HEK293 (cell line): ENCODE data around the gene LEF1.

Experiments used
- CTCF ChIA-PET: fragments of 350-600 bp; formaldehyde crosslinking; extraction: SDS; loops from one replicate; lab custom pipeline; 2021; ENCODE audit warnings: antibody characterized with exemption; lab: Yijun Ruan, JAX
- POLR2A ChIA-PET: fragments of 300-600 bp; formaldehyde crosslinking; extraction: SDS; loops from one replicate; lab custom pipeline; 2020; ENCODE audit warnings: antibody characterized with exemption, inconsistent platforms; lab: Yijun Ruan, JAX
- H3K27ac ChIP-seq: fragments of 200-500 bp; sonication (Bioruptor generic); 2 replicates; pipeline ENCODE4 v1.5.1; 2014; ENCODE audit warnings: low read depth, low read length, control low read depth, inconsistent platforms; ENCODE audit errors: extremely low read depth
- H3K36me3 ChIP-seq, 2 experiments: fragments of 200-500 bp in 1 of 2; sonication (Bioruptor generic) in 1 of 2; 1 replicate in 1 of 2; 2 replicates in 1 of 2; pipeline ENCODE4 v1.5.1; 2014 to 2017; ENCODE audit warnings: inconsistent platforms in 2 of 2, low read length in 2 of 2; ENCODE audit not compliant: control insufficient read depth in 2 of 2, insufficient read depth in 1 of 2
- H3K4me1 ChIP-seq: fragments of 200-500 bp; sonication (Bioruptor generic); 2 replicates; pipeline ENCODE4 v1.5.1; 2014; ENCODE audit warnings: mild to moderate bottlenecking, low read length, inconsistent platforms; ENCODE audit not compliant: control insufficient read depth, insufficient read depth
- H3K4me3 ChIP-seq: 2 replicates; pipeline ENCODE4 v1.5.1; 2011; ENCODE audit warnings: low read depth, mild to moderate bottlenecking, control low read depth, low read length, moderate library complexity
- H3K9me3 ChIP-seq: fragments of 200-500 bp; sonication (Bioruptor generic); 2 replicates; pipeline ENCODE4 v1.5.1; 2014; ENCODE audit warnings: low read depth, low read length, inconsistent platforms; ENCODE audit not compliant: control insufficient read depth, insufficient read depth
- FEZF1 ChIP-seq: fragments of 450-650 bp; formaldehyde crosslinking; IDR thresholded peaks from 2 replicates; pipeline ENCODE4 v1.5.1; 2016; ENCODE audit warnings: missing biosample characterization, missing genetic modification characterization
- MYNN ChIP-seq: fragments of 450-650 bp; formaldehyde crosslinking; IDR thresholded peaks from 2 replicates; pipeline ENCODE4 v1.5.1; 2016; ENCODE audit warnings: missing biosample characterization, missing genetic modification characterization, borderline replicate concordance
- REPIN1 ChIP-seq: fragments of 450-650 bp; formaldehyde crosslinking; IDR thresholded peaks from 2 replicates; pipeline ENCODE4 v1.5.1; 2017; ENCODE audit warnings: missing biosample characterization, missing genetic modification characterization, low read depth
- ZBTB1 ChIP-seq: fragments of 450-650 bp; formaldehyde crosslinking; IDR thresholded peaks from 2 replicates; pipeline ENCODE4 v1.5.1; 2016; ENCODE audit warnings: missing biosample characterization, missing genetic modification characterization
- ZFP41 ChIP-seq: fragments of 450-650 bp; formaldehyde crosslinking; IDR thresholded peaks from 2 replicates; pipeline ENCODE4 v1.5.1; 2016; ENCODE audit warnings: missing biosample characterization, missing genetic modification characterization, borderline replicate concordance
- ZNF10 ChIP-seq: fragments of 450-650 bp; formaldehyde crosslinking; IDR thresholded peaks from 2 replicates; pipeline ENCODE4 v1.5.1; 2017; ENCODE audit warnings: missing biosample characterization, missing genetic modification characterization
- ZNF133 ChIP-seq: fragments of 450-650 bp; formaldehyde crosslinking; IDR thresholded peaks from 2 replicates; pipeline ENCODE4 v1.5.1; 2016; ENCODE audit warnings: missing biosample characterization, missing genetic modification characterization
- ZNF175 ChIP-seq: fragments of 450-650 bp; formaldehyde crosslinking; IDR thresholded peaks from 2 replicates; pipeline ENCODE4 v1.5.1; 2016; ENCODE audit warnings: missing biosample characterization, missing genetic modification characterization
- ZNF248 ChIP-seq: fragments of 450-650 bp; formaldehyde crosslinking; IDR thresholded peaks from 2 replicates; pipeline ENCODE4 v1.5.1; 2017; ENCODE audit warnings: missing biosample characterization, missing genetic modification characterization
- ZNF324 ChIP-seq: fragments of 450-650 bp; formaldehyde crosslinking; IDR thresholded peaks from 2 replicates; pipeline ENCODE4 v1.5.1; 2016; ENCODE audit warnings: missing biosample characterization, missing genetic modification characterization
- ZNF366 ChIP-seq: fragments of 450-650 bp; formaldehyde crosslinking; conservative IDR thresholded peaks from 2 replicates; pipeline ENCODE4 v1.5.1; 2016; ENCODE audit warnings: missing biosample characterization, missing genetic modification characterization
- ZNF514 ChIP-seq: fragments of 450-650 bp; formaldehyde crosslinking; IDR thresholded peaks from 2 replicates; pipeline ENCODE4 v1.5.1; 2016; ENCODE audit warnings: missing biosample characterization, missing genetic modification characterization
- ZNF596 ChIP-seq: fragments of 450-650 bp; IDR thresholded peaks from 2 replicates; pipeline ENCODE4 v1.5.0; 2018; ENCODE audit warnings: missing biosample characterization, mild to moderate bottlenecking, missing genetic modification characterization, moderate library complexity
- ZNF610 ChIP-seq: fragments of 450-650 bp; formaldehyde crosslinking; IDR thresholded peaks from 2 replicates; pipeline ENCODE4 v1.5.1; 2016; ENCODE audit warnings: missing biosample characterization, missing genetic modification characterization, borderline replicate concordance
- ZNF660 ChIP-seq: fragments of 450-650 bp; IDR thresholded peaks from 2 replicates; pipeline ENCODE4 v1.5.1; 2018; ENCODE audit warnings: missing biosample characterization, mild to moderate bottlenecking, missing genetic modification characterization
- ZNF664 ChIP-seq: fragments of 450-650 bp; formaldehyde crosslinking; IDR thresholded peaks from 2 replicates; pipeline ENCODE4 v1.5.1; 2016; ENCODE audit warnings: missing biosample characterization, missing genetic modification characterization
- ZNF776 ChIP-seq: fragments of 450-650 bp; formaldehyde crosslinking; IDR thresholded peaks from 2 replicates; pipeline ENCODE4 v1.5.0; 2017; ENCODE audit warnings: missing biosample characterization, missing genetic modification characterization, borderline replicate concordance
- ZNF791 ChIP-seq: fragments of 450-650 bp; formaldehyde crosslinking; IDR thresholded peaks from 2 replicates; pipeline ENCODE4 v1.5.1; 2016; ENCODE audit warnings: missing biosample characterization, missing genetic modification characterization
- ZNF843 ChIP-seq: fragments of 450-650 bp; formaldehyde crosslinking; IDR thresholded peaks from 2 replicates; pipeline ENCODE4 v1.5.1; 2016; ENCODE audit warnings: missing biosample characterization, missing genetic modification characterization
- ZSCAN16 ChIP-seq: fragments of 450-650 bp; formaldehyde crosslinking; IDR thresholded peaks from 2 replicates; pipeline ENCODE4 v1.5.1; 2016; ENCODE audit warnings: missing biosample characterization, missing genetic modification characterization
- TF ChIP-seq, protein P1 (sequence below): fragments of 450-650 bp; formaldehyde crosslinking; IDR thresholded peaks from 2 replicates; pipeline ENCODE4 v1.5.1; 2016; ENCODE audit warnings: missing biosample characterization, missing genetic modification characterization, borderline replicate concordance
- TF ChIP-seq, protein P2 (sequence below): fragments of 450-650 bp; formaldehyde crosslinking; IDR thresholded peaks from 2 replicates; pipeline ENCODE4 v1.5.1; 2016; ENCODE audit warnings: missing biosample characterization, missing genetic modification characterization
- TF ChIP-seq, protein P3 (sequence below): fragments of 450-650 bp; formaldehyde crosslinking; IDR thresholded peaks from 2 replicates; pipeline ENCODE4 v1.5.1; 2016; ENCODE audit warnings: missing biosample characterization, missing genetic modification characterization

The LEF1 gene

DNA sequence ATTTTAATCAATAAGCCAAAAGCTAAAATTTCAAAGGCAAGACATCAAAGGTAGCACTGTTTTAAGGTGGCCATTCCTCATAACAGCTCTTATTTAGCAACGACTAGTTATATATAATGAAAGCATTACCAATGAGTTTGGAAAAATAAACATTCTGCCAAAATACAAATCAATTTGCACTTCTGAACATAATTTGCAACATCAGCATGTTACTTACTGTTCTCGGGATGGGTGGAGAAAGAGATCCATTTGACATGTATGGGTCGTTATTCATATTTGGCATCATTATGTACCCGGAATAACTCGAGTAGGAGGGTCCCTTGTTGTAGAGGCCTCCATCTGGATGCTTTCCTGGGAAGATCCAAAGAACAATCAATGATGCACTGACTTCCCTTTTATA lies 5.4 kb downstream of the LEF1 start (continued):
- TF ChIP-seq ZNF10 (tag by site-specific recombination) (no peak), ZNF776 (tag by site-specific recombination) (no peak)

DNA sequence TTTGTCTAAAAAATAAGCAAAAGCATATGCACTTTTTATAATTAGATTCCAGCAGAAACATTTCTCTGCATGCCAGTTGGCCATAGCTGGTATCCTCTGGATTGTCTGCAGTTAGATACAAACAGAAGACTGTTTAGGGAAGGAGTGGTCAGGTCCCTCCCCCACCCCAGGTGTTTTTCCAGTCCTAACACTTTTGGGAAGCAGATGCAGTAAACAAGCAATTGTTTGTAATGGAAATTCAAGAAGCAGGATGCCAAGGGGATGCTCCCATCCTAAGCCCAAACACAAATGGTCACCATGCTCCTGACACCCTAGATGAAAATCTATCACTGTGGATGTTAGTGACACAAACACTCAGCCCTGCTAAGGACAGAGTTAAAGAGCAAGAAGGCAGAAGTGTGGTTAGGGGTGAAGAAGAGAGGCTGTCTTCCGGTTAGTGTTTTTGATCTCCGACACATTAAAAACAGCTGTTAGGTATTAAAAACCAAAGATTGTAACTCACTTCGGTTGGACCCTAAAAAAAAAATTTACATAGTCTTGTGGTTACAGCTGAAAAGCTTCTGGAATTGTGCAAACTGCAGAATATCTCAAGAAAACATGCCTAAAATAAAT lies 7.9 kb downstream of the LEF1 start:
- H3K4me1 ChIP-seq, result no peaks in the 10 kb centered on the region
- no peak overlapping the region for H3K4me3 ChIP-seq
- no peak overlapping the region for H3K27ac ChIP-seq
- no peaks in the 10 kb centered on the region for H3K9me3 ChIP-seq
- ChIA-PET POLR2A (no interaction called here), CTCF (no interaction called here)
- TF ChIP-seq ZNF610 (tag by site-specific recombination) (no peak), MYNN (no peak), ZNF248 (tag by site-specific recombination) (no peak), ZNF843 (tag by site-specific recombination) (no peak)
- TF ChIP-seq, protein P1, sequence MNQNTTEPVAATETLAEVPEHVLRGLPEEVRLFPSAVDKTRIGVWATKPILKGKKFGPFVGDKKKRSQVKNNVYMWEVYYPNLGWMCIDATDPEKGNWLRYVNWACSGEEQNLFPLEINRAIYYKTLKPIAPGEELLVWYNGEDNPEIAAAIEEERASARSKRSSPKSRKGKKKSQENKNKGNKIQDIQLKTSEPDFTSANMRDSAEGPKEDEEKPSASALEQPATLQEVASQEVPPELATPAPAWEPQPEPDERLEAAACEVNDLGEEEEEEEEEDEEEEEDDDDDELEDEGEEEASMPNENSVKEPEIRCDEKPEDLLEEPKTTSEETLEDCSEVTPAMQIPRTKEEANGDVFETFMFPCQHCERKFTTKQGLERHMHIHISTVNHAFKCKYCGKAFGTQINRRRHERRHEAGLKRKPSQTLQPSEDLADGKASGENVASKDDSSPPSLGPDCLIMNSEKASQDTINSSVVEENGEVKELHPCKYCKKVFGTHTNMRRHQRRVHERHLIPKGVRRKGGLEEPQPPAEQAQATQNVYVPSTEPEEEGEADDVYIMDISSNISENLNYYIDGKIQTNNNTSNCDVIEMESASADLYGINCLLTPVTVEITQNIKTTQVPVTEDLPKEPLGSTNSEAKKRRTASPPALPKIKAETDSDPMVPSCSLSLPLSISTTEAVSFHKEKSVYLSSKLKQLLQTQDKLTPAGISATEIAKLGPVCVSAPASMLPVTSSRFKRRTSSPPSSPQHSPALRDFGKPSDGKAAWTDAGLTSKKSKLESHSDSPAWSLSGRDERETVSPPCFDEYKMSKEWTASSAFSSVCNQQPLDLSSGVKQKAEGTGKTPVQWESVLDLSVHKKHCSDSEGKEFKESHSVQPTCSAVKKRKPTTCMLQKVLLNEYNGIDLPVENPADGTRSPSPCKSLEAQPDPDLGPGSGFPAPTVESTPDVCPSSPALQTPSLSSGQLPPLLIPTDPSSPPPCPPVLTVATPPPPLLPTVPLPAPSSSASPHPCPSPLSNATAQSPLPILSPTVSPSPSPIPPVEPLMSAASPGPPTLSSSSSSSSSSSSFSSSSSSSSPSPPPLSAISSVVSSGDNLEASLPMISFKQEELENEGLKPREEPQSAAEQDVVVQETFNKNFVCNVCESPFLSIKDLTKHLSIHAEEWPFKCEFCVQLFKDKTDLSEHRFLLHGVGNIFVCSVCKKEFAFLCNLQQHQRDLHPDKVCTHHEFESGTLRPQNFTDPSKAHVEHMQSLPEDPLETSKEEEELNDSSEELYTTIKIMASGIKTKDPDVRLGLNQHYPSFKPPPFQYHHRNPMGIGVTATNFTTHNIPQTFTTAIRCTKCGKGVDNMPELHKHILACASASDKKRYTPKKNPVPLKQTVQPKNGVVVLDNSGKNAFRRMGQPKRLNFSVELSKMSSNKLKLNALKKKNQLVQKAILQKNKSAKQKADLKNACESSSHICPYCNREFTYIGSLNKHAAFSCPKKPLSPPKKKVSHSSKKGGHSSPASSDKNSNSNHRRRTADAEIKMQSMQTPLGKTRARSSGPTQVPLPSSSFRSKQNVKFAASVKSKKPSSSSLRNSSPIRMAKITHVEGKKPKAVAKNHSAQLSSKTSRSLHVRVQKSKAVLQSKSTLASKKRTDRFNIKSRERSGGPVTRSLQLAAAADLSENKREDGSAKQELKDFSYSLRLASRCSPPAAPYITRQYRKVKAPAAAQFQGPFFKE (tag by site-specific recombination), result no peak
- H3K36me3 ChIP-seq, result peaks cover 0 to 20% of the 10 kb centered on the region in 2 experiments; a peak in 2 of 3 replicates

DNA sequence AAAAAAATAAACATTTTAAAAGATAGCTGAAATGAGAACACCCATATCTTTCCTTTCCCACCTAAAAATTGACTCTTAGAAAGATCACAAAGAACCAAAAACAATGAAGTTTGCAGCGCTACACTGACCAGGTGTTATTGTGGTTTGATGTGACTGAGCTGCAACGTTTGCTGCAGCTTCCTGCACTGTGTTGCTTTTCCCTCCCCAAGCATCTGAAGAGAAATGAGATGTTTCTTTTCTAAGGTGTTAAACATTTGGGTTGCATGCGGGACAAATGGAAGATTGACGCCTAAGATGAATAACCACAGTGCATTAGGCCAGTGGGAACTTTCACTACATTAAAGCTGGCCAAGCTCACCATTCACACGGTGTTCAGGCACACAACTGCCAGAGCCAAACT lies 8.9 kb downstream of the LEF1 start:
- TF ChIP-seq ZNF324 (tag by site-specific recombination) (no peak), ZFP41 (tag by site-specific recombination) (no peak), FEZF1 (no peak), ZNF791 (no peak), ZNF366 (no peak), ZNF596 (tag by site-specific recombination) (no peak), ZBTB1 (tag by site-specific recombination) (no peak), ZNF664 (tag by site-specific recombination) (no peak), ZNF843 (tag by site-specific recombination) (no peak), ZNF133 (no peak), ZNF175 (tag by site-specific recombination) (no peak), ZSCAN16 (tag by site-specific recombination) (no peak), ZNF514 (tag by site-specific recombination) (no peak), REPIN1 (no peak), ZNF660 (tag by site-specific recombination) (no peak)
- TF ChIP-seq, protein P2, sequence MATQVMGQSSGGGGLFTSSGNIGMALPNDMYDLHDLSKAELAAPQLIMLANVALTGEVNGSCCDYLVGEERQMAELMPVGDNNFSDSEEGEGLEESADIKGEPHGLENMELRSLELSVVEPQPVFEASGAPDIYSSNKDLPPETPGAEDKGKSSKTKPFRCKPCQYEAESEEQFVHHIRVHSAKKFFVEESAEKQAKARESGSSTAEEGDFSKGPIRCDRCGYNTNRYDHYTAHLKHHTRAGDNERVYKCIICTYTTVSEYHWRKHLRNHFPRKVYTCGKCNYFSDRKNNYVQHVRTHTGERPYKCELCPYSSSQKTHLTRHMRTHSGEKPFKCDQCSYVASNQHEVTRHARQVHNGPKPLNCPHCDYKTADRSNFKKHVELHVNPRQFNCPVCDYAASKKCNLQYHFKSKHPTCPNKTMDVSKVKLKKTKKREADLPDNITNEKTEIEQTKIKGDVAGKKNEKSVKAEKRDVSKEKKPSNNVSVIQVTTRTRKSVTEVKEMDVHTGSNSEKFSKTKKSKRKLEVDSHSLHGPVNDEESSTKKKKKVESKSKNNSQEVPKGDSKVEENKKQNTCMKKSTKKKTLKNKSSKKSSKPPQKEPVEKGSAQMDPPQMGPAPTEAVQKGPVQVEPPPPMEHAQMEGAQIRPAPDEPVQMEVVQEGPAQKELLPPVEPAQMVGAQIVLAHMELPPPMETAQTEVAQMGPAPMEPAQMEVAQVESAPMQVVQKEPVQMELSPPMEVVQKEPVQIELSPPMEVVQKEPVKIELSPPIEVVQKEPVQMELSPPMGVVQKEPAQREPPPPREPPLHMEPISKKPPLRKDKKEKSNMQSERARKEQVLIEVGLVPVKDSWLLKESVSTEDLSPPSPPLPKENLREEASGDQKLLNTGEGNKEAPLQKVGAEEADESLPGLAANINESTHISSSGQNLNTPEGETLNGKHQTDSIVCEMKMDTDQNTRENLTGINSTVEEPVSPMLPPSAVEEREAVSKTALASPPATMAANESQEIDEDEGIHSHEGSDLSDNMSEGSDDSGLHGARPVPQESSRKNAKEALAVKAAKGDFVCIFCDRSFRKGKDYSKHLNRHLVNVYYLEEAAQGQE (tag by site-specific recombination), result no peak
- TF ChIP-seq, protein P3, sequence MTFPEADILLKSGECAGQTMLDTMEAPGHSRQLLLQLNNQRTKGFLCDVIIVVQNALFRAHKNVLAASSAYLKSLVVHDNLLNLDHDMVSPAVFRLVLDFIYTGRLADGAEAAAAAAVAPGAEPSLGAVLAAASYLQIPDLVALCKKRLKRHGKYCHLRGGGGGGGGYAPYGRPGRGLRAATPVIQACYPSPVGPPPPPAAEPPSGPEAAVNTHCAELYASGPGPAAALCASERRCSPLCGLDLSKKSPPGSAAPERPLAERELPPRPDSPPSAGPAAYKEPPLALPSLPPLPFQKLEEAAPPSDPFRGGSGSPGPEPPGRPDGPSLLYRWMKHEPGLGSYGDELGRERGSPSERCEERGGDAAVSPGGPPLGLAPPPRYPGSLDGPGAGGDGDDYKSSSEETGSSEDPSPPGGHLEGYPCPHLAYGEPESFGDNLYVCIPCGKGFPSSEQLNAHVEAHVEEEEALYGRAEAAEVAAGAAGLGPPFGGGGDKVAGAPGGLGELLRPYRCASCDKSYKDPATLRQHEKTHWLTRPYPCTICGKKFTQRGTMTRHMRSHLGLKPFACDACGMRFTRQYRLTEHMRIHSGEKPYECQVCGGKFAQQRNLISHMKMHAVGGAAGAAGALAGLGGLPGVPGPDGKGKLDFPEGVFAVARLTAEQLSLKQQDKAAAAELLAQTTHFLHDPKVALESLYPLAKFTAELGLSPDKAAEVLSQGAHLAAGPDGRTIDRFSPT (tag by site-specific recombination), result no peak
- no peak overlapping the region for H3K4me3 ChIP-seq
- H3K27ac ChIP-seq, result no peak overlapping the region
- H3K36me3 ChIP-seq, result peaks cover 0 to 20% of the 10 kb centered on the region in 2 experiments; a peak in 2 of 3 replicates
- CTCF ChIA-PET, result no interaction called here
- POLR2A ChIA-PET, result no interaction called here
- H3K4me1 ChIP-seq, result no peaks in the 10 kb centered on the region
- H3K9me3 ChIP-seq, result no peaks in the 10 kb centered on the region
